ENCODE results near the gene UGT1A9.

Gene UGT1A9

DNA sequence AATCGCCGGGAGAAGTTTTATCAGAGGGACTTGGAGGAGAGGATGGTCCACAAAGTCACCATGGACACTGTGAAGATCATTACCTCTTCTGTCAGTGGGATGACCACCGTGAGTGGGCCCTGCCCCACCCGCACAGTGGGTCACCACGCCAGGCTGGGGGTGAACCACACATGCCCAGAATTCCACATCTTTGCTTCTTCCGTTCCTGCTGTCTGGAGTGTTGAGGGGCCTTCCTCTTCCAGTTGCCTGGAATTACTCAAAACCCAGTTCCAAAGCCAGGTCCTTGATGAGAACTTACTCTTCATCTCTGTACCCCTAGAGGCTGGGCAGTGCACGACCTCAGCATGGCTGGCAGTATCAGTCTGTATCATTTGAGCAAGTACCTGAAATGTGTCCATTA is 128.5 kb downstream of the UGT1A9 start:
- DNase-seq, result no peak

GRCh38 chr2:233801357-233802131 is 129.8 kb downstream of the UGT1A9 start:
- DNase-seq, result no peak

GRCh38 chr2:233802132-233802815 is 130.6 kb downstream of the UGT1A9 start:
- DNase-seq, result no peak

GRCh38 chr2:233803292-233803911 is 131.7 kb downstream of the UGT1A9 start:
- DNase-seq, result no peak

GRCh38 chr2:233803994-233804393 is 132.3 kb downstream of the UGT1A9 start:
- DNase-seq, result no peak

- DNase-seq, result no peak
Measured at GRCh38 chr2:233807215-233807865, 135.6 kb downstream of the UGT1A9 start.

DNA sequence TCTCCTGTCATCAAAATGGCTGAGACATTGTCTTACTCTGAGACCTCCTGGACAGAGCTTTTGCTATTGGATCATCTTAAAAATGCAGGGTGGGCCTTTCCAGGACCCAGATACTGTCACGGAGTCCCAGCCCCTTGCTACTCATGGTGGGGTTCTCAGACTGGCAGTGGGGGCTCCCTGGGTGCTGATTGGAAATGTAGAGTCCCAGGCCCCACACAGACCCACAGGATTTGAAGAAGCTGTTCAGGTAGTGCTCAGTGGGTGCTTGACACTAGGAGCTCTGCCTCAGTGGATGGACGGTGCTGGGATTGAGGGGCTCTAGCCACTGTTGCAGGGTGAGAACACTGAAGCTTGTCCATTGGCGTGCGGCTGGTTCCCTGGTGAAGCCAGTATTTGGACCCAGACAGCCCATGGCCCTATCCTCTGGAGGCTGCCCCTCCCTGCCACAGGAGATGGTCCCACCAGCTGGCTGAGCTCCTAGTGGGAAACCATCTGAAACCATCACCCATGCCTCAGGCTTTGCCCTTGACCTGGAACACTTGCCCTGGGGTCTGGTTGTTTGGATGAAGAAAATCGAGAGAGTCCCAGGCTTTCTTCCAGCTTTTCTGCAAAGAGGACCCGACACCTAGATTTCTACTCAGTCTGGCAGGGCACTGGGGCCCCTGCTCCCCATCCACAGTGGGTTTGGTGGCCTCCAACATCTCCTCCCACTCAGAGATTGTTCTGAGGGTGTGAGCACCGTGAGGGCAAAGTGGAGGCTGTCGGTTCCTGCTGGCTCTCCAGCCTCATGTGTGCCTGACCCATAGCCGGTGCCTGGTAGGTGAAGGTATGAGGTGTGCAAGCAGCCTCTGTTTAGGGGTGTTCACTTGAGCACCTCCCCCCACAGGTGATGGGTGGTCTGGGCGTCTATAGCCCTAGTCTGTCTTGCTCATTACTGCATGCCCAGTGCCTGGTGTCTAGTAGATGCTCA is 136.6 kb downstream of the UGT1A9 start:
- DNase-seq, result no peak

GRCh38 chr2:233810385-233810784 is 138.7 kb downstream of the UGT1A9 start:
- no peak for DNase-seq

DNA sequence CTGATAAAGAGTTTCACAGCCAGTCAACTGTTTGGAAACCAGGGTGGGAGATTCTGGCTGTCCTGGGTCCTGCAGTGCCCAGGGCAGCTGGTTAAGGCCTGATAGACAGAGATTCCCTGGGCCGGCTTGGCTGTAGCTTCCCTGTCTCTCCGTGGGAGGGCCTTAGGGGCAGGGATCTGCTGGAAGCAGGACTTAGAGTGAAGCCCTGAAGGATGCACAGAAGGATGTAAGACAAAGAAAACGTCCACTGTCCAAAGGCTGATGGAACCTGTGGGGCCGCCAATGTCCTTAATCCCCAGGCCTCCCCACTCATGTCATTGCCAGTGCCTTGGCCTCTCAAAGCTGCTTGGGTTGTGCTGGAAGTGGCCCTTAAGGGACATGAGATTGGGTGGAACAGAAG is 139.4 kb downstream of the UGT1A9 start:
- no peak for DNase-seq

- DNase-seq, result no peak
Measured at GRCh38 chr2:233811732-233812131, 140.0 kb downstream of the UGT1A9 start.

GRCh38 chr2:233813236-233814055 is 141.7 kb downstream of the UGT1A9 start:
- no peak for DNase-seq

- no peak for DNase-seq
Measured at GRCh38 chr2:233814056-233814835, 142.5 kb downstream of the UGT1A9 start.

GRCh38 chr2:233815861-233816260 is 144.2 kb downstream of the UGT1A9 start:
- no peak for DNase-seq

DNA sequence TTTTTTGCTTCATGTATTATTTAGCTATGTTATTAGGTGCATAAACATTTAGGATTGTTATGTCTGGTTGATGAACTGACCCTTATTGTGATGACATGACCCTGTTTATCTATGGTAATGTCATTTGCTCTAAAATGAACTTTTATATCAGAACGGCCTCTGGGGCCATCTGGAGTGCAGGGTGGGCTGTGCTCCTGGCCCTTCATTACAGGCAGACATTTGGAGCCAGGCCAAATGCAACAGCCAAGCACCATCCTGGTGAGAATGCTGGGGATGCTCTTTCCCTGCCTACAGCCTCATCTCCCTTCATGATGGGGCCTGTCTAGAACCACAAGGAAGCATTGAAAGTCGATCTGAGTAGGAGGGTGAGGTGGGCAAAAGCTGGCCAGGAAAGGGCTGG is 144.6 kb downstream of the UGT1A9 start:
- DNase-seq, result no peak

GRCh38 chr2:233816771-233817170 is 145.1 kb downstream of the UGT1A9 start:
- no peak for DNase-seq

DNA sequence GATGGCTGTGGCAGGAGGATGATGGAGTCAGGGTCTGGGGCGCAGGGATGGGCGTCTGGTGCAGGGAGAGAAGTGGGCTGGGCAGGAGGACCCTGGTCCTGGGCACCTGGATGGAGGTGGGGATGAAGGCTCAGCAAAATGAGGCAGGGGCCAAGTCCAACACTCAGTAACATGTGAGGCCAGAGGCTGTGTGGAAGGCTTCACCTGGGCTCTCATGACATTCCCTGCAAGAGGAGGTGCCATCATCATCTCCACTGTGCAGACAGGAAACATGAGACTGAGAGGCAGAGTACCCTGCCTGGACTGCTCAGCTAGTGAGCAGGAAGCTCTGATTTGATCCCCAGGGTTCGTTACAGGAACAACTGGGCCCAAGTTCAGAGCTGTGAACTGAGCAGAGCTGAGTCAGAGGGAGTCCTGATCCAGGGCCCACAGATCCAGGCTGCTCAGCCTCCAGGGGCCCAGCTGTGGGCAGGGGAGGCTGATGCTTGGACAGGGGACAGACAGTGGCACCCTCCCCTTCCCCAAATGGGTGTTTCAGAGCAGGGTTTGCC is 145.7 kb downstream of the UGT1A9 start:
- DNase-seq, result no peak

DNA sequence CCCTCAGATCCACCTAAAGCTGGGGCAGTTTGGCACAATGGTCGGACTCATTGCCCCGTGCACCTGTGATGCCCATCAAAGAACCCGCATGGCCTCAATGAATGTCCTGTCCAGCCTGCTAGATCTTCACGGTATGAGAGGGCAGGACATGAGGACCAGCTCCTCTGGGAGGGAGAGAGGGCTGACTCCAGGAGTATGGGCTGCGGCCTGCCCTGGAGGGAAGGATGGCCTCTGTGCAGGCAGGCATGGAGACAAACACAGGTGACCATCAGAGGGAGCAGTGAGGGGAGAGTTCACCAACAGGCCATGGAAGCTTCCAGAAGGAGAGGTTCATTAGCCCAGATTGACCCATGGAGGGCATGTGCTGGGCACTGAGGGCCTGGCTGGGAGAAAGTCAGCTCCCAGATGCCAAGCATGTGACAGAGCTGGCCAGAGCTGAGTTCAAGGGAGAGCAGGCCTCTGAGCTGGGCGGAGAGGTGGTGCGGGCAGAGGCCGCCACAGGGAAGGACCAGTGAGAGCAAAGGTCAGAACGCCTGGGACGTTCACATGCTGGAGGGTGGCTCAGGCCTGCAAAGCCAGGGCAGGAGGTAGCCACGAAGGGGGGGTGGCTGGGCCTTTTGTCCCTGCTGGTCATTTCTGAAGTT is 146.4 kb downstream of the UGT1A9 start:
- DNase-seq, result no peak

DNA sequence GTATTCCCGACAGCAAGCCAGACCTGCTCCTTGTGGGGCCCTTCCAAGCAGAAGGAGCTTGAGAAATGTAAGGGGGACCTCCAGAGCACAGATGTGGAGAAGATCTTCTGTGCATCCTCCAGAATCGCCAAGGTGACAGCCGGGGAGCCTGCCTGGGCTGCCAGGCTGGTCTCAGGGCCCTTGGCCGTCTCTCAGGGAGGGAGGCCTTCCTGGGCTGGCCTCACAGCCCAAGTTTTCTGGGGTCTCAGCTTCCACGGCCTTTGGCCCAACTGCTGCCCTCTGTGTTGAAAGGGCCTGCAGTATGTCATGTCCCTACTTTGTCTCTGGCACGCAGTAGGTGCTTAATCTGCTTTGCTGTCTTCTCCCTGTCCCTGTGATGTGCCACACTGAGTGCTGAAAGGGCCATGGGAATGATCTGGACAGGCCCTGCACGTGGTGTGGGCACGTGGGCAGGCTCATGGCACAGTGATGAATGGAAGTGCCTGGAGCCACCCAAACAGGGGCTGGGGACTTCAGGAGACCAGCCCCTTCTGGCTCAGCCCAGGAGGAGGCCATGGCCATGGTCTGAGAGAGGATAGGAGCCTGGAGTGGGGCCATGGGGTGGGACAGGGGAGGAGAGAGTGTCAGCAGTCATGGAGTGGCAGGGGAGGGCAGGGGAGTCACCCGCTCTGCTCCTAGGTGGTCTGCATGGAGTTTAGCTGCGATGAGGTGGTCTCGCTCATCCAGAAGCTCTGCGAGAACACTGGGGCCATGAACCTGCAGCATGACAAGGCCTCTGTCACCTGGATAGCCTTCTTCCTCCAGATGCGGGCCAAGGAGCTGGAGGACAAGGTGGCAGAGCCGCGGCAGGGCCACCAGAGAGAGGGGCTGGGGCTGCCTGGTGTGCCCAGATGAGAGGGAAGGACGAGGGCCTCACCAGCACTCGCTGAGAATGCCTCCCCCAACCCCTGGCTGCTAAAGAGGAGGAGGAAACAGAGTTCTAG is 147.2 kb downstream of the UGT1A9 start:
- DNase-seq, result no peak

Measured in inflammatory macrophage (primary cell).